GM18907 (cell line): ENCODE measurements around the gene SLC4A2.
"Not testable (repeated sequence)": the region's sequence is repeated elsewhere in the genome, so short reads cannot be mapped to it uniquely, and the experiment has no call there.

Experiments
- ATAC-seq: cut with Tn5 transposase; IDR thresholded peaks from one replicate; pipeline ENCODE4 v1.9.1; 2021; ENCODE audit warnings: mild to moderate bottlenecking, moderate library complexity; ENCODE audit not compliant: unreplicated experiment

Gene SLC4A2

GRCh38 chr7:151025924-151026671, 33.3 kb upstream of the SLC4A2 start:
- ATAC-seq = no peak

- not testable (repeated sequence) for ATAC-seq
Measured at GRCh38 chr7:151026771-151027727, 32.3 kb upstream of the SLC4A2 start.

GRCh38 chr7:151027728-151028130, 31.7 kb upstream of the SLC4A2 start:
- ATAC-seq = not testable (repeated sequence)

GRCh38 chr7:151028131-151028947, 31.1 kb upstream of the SLC4A2 start, which contains the start of gene ABCB8:
Gene ABCB8, plus strand, starts transcription at chr7:151028450. Its CDS starts 66 bp downstream, at chr7:151028516.
- ATAC-seq = peak; percentile 98

GRCh38 chr7:151028948-151029501, 30.4 kb upstream of the SLC4A2 start:
- ATAC-seq = no peak

- no peak for ATAC-seq
Measured at GRCh38 chr7:151031011-151031410, 28.4 kb upstream of the SLC4A2 start.

- ATAC-seq = no peak
Measured at GRCh38 chr7:151032936-151033863, 26.2 kb upstream of the SLC4A2 start.

- no peak for ATAC-seq
Measured at GRCh38 chr7:151033864-151034249, 25.5 kb upstream of the SLC4A2 start.

GRCh38 chr7:151034312-151035025, 24.9 kb upstream of the SLC4A2 start:
- no peak for ATAC-seq

GRCh38 chr7:151035026-151035717, 24.2 kb upstream of the SLC4A2 start:
- no peak for ATAC-seq

GRCh38 chr7:151035902-151036301, 23.5 kb upstream of the SLC4A2 start:
- no peak for ATAC-seq

GRCh38 chr7:151038951-151039849, 20.2 kb upstream of the SLC4A2 start:
- ATAC-seq = no peak

- no peak for ATAC-seq
Measured at GRCh38 chr7:151039850-151040548, 19.4 kb upstream of the SLC4A2 start.

GRCh38 chr7:151040616-151041375, 18.6 kb upstream of the SLC4A2 start:
- no peak for ATAC-seq

- ATAC-seq = not testable (repeated sequence)
Measured at GRCh38 chr7:151043449-151043848, 15.9 kb upstream of the SLC4A2 start.

GRCh38 chr7:151043959-151044358, 15.4 kb upstream of the SLC4A2 start:
- no peak for ATAC-seq
